Pons (tissue), 1 donor: ENCODE data around the gene C12orf57.
"Not testable (repeated sequence)": the region's sequence is repeated elsewhere in the genome, so short reads cannot be mapped to it uniquely, and the experiment has no call there.

ENCODE experiments used
- DNase-seq: peaks from one replicate; pipeline ENCODE4 v3.0.0-alpha.2; 2016; ENCODE audit warnings: low spot score

Gene C12orf57, protein sequence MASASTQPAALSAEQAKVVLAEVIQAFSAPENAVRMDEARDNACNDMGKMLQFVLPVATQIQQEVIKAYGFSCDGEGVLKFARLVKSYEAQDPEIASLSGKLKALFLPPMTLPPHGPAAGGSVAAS

DNA sequence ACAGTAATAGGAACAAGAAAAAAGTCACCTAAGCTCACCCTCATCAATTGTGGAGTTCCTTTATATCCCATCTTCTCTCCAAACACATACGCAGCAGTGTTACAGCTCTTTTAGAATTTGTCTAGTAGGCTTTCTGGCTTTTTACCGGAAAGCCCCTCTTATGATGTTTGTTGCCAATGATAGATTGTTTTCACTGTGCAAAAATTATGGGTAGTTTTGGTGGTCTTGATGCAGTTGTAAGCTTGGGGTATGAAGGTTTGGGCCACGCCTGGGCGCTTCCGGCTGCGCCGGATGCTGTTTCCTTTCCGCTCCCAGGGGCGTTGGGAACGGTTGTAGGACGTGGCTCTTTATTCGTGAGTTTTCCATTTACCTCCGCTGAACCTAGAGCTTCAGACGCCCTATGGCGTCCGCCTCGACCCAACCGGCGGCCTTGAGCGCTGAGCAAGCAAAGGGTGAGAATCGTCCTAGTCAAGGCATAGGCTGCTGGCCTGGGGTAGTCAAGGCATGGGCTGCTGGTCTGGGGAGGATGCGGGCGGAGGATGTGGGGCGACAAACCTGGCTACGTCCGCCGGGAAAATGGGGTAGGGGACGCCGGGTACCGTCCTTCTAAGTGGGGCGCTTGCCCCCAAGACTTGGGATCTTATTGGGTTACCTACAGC is at the start of gene C12orf57, which contains the start of gene RNU7-1:
TSS of gene C12orf57 (plus strand) at position 301 of the 659 bp plus-strand sequence. CDS start at position 401, 100 bp downstream.
TSS of gene RNU7-1 (plus strand) at position 95 of the 659 bp plus-strand sequence.
- DNase-seq, result peak; percentile 98

DNA sequence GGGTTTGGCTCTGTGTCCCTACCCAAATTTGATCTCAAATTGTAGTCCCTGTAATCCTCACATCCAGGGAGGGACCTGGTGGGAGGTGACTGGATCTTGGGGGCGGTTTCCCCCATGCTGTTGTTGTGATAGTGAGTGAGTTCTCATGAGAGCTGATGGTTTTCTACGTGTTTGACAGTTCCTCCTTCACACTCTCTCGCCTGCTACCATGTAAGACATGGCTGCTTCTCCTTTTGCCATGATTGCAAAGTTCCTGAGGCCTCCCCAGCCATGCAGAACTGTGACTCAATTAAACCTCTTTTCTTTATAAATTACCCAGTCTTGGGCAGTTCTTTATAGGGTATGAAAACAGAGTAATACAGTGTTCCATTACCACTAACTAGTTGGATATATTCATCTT is 49.5 kb upstream of the C12orf57 start:
- DNase-seq, result no peak

DNA sequence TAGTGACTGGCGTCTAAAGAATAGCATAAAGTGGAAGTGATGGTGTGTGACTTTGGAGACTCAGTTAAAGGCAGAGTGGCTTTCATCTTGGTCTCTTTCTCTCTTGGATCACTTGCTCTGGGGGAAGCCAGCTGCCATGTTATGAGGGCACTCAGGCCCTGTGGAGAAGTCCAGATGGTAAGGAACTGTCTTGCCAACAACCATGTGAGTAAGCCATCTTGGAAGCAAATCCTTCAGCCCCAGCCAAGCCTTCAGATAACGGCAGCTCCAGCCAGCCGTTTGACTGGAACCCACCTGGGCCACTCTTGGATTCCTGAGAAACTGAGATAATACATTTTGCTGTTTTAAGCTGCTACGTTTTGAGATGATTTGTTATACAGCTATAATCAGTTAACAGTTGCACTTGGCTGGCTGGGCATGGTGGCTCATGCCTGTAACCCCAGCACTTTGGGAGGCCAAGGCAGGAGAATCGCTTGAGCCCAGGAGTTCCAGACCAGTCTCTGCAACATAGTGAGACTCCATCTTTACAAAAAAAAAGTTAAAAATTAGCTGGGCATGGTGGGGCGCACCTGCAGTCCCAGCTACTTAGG is 46.9 kb upstream of the C12orf57 start:
- DNase-seq, result no peak

DNA sequence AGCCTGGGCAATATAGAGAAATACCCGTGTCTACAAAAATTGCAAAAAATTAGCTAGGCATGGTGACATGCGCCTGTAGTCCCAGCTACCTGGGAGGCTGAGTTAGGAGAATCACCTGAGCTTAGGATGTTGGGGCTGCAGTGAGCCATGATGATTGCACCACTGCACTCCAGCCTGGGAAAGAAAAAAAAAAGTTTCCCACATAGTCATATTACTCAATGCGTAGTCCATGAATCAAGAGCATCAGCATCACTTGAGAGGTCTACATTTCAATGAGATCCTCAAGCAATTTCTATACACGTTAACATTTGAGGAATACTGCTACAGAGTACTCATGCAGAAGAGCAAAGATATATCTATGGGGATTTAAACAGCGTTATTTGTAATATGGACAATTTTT is 44.4 kb upstream of the C12orf57 start:
- no peak for DNase-seq

DNA sequence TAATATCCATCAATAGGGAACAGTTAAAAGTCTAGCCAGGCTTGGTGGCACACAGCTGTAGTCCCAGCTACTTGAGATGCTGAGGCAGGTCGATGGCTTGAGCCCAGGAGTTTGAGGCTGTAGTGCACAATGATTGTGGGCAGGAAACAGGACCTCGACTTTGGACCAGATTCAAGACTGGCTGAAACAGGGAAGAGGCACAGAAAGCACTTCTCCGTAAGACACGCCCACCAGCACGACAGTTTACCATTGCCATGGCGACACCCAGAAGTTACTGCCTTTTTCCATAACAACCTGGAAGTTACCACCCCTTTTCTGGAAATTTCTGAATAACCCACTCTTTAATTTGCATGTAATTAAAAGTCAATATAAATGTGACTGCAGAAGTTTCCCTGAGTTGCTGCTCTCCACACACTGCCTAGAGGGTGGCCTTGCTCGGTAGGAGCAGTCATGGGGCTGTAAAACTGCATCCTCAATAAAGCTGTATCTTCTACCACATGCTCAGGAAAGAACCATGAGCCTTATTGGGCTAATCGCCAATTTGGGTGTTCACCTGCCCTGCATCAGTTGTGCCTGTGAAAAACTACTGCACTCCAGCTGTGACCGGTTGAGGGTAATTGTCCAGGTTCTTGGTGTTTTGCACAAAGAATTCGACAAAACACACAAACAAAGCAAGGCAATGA is 43.8 kb upstream of the C12orf57 start:
- DNase-seq, result peak; percentile 83

DNA sequence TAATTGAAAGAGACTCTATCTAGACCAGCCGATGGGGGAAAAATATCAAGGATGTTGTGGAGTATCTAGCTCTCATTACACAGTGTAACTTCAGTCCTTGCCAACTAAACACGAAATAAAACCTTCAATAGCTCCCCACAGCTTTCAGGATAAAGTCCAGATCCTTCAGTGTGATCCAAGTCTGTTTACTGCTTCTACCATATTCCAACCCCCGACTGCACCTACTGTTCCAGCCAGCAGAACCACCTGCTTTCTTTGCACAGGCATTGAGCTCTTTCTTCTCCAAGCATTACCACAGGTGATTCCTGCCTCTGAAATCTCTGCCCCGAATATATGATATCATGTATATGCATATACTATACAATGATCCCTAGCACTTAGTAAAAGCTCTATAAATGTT is 41.4 kb upstream of the C12orf57 start:
- no peak for DNase-seq

DNA sequence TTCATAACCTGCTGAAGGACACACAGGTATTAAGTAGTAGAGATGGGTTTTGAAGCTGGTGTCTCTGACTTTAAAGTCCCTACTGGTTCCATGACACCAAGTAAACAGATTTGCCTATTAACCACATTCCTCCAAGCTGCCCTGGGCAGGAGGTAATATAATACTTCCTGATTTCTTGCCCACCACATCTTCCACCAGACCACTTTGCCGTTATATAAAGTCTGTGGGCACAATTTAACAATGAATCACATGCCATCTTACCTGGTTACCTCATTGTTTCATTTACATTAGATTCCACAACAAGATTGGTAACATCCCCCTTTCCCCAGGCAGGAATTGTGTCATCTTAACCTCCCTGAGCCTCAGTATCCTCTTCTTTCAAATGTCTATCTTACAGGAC is 40.1 kb upstream of the C12orf57 start:
- DNase-seq, result no peak

DNA sequence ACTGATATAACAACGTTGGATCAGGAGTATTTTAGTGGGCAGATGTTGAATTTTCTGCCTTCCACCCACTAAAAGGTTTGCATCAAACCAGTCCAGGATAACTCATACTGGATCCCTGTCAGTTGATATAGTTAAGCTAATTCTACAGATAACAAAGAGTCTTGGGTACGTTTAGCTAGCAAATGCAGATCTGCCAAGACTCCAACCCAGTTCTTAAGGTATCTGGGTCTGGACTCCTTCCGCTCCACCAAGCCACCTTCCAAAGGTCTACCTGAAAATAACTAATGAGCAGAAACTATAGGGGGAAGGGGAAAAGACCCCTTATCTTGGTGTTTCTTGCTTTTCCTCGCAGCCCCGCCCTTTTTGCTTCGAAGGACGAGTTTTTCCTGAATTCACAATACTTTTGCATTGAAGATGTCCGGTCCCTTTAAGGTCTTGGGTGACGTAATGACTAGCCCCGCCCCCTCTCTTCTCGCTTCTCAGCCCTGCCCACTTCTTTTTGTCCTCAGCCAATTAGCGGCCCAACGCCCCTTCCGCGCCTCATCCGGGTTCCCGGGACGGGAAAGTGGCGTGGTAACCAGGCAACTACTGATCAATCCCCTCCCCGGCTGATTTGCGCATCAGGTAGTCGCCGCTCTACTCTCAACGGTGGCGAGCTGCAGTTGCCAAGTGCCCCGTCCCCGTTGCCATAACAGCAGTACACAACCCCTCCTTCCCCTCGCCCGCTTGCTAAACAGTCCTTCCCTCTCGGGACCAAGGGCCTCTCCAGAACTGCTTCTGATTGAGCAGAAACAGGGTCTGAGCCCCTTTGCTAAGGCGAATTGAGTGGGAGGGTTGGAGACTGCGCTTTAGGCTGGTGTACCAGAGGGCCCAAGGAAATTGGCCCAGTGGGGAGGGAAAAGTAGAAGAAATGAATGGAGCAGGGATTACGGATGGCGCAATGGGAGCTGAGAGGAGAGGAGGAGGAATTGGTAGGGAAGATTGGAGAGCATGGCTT is 39.2 kb upstream of the C12orf57 start, which contains the start of gene LRRC23:
TSS of gene LRRC23 (plus strand) at position 543 of the 997 bp plus-strand sequence. CDS start 812 bp downstream, outside the sequence.
- peak; percentile 96 for DNase-seq

DNA sequence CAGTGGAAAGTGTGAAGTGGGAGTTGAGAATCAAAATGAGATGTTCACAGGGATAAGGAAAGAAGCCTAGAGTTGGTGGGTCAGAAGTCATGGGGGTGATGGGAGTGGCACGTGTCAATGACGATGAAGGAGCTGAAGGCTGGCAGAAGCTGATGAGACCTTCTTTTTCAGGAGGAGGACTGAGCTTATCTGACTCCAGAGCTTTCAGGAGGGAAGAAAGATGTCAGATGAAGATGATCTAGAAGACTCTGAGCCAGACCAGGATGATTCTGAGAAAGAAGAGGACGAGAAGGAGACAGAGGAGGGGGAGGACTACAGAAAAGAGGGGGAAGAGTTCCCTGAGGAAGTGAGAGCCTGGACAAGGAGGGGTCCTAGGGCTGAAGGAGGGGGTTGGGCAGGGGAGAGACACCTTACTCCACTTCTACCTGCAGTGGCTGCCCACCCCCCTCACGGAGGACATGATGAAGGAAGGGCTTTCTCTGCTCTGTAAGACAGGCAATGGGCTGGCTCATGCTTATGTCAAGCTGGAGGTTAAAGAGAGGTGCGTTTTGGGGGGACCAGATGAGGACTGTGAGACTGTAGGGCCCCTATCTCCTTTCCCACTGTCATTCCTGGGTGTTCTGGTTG is 38.3 kb upstream of the C12orf57 start:
- no peak for DNase-seq

DNA sequence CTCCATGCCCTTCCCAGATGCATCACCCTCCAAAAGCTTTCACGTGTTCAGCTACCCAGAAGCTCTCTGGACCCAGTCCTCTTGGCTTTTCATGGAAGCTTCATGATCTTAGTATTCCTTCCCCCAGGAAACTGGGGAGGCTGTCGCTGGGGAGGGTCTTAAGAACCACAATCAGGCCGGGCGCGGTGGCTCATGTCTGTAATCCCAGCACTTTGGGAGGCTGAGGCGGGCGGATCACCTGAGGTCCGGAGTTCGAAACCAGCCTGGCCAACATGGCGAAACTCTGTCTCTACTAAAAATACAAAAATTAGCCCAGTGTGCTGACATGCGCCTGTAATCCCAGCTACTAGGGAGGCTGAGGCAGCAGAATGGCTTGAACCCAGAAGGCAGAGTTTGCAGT is 35.7 kb upstream of the C12orf57 start:
- not testable (repeated sequence) for DNase-seq

DNA sequence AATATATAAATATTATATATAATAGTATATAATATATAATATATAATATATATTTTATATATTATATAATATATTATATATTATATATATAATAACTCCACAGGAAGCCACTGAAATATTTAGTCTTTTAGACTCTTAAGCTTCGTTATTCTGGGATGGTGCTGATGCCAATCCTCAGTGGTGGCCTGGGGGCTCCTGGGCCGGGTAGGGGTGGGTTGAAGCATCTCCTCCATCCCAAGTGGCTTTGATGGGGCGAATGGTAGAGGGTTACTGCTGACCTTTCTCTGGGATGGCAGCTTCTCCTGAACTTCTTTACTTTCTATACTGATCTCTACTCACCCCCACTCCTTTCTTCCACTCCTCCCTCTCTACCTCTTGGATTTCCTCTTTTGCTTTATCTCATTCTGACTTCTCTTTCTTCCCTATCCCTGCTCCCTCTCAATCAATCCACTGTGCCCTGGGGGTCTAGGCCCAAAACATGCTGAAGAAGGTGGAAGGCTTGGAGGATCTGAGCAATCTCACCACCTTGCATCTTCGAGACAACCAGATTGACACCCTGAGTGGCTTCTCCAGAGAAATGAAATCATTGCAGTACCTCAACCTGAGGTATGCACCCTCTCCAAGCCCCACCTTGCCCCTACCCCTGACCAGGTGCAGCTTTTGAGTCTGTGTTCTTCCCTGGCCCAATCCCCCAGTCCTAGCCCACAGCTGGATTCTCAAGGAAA is 34.2 kb upstream of the C12orf57 start:
- DNase-seq, result no peak

DNA sequence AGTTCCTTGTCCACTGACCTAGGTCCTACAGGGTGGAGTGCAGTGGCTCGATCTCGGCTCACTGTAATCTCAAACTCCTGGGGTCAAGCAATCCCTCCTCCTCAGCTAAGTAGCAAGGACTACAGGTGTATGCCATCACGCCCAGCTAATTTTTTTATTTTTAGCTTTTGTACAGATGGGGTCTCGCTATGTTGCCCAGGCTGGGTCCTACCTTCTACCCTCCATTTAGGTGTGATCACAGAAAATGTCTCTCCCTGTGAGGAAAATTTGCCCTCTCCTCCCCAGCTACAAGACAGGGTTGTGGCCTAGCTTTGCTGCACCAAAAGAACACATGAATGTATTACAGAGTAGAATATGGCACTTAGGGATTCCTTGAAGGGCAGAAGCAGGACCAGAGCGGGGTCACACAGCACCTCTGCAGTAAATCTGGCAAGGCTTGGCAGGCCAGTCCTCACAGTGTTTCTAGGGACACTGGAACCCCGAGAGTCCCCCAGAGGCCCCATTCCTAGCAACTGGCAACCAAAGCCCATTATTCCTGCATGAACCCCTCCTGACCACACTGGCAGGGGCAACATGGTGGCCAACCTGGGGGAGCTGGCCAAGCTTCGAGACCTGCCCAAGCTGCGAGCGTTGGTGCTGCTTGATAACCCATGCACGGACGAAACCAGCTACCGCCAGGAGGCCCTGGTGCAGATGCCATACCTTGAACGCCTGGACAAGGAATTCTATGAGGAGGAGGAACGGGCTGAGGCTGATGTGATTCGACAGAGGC is 31.5 kb upstream of the C12orf57 start:
- DNase-seq, result no peak

DNA sequence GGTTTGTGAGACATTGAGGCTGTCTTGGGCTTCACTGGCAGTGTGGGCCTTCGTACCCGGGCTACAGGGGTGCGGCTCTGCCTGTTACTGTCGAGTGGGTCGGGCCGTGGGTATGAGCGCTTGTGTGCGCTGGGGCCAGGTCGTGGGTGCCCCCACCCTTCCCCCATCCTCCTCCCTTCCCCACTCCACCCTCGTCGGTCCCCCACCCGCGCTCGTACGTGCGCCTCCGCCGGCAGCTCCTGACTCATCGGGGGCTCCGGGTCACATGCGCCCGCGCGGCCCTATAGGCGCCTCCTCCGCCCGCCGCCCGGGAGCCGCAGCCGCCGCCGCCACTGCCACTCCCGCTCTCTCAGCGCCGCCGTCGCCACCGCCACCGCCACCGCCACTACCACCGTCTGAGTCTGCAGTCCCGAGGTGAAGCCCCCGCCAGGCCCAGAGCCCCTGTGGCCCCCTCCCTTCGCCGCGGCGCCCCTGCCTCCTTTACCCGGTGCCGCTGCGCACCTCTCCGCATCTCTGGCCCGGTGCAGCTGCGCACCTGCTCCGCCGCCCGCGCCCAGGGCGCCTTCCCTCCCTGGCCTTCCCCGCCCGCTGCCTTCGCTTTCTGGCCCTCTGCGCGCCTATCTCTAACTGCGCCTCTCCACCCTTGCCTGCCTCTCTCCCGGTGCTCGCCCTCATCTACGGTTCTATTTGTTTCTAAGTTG is 29.4 kb upstream of the C12orf57 start, which contains the start of gene ENO2:
TSS of gene ENO2 (plus strand) at position 335 of the 701 bp plus-strand sequence. CDS start 1,253 bp downstream, outside the sequence.
- DNase-seq, result no peak

DNA sequence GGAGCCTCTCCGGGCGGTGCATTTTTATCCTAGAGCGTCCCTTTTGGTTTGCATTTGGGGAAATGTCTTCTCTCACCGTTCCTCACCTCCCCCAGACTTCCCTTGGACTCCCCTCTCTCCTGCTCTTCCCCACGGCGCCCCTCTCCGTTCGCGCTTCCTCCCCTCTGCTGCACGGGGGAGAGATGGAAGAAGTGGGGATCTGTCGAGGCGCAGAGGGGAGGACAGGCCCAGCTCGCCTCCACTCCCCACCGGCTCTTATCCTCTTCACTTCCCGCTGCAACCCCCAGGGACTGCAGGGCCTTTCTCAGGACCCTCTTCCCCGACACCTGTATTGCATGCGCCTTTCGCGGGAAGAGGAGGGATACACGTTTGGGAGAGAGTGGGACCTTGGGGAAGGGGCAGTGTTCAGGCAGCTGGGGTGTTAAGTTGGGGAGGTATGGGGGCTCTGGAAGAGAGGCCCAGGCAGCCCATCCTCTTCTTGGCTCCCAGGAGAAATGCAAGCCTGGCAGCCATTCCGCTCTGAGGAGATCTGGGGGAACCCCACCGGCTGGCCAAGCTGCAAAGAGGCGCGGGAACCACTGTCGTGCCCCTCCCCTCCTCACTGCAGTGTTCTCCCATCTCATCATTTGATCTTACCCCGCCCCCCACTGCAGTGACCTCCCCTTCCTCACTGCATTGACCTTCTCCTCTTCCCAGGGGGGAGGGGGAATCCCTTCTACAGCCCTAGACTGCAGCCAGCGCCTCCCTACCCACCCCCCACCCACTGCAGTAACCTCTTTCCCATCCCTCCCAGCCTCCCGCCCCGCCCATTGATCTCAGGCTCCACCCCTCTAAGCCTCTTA is 28.7 kb upstream of the C12orf57 start:
- DNase-seq, result no peak

DNA sequence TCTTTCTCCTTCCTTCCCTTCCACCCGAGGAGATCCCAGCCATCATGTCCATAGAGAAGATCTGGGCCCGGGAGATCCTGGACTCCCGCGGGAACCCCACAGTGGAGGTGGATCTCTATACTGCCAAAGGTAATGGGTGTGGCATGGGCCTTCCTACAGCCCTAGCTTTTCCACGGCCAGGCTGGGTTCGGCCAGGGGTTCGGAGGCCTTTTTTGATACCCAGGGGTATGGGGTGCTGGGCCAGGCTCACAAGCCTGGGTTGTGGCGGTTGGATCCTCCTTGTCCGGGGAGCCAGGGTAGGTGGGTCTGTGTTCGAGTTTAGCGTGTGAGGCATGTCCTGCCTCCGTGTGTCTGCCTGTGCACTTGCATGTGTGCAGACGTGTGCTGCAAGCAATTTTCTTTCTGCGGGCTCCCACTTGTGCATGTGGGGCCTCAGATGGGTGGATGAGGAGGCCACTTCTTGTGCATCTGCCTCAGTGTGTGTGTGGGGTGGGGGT is 28.0 kb upstream of the C12orf57 start:
- no peak for DNase-seq

DNA sequence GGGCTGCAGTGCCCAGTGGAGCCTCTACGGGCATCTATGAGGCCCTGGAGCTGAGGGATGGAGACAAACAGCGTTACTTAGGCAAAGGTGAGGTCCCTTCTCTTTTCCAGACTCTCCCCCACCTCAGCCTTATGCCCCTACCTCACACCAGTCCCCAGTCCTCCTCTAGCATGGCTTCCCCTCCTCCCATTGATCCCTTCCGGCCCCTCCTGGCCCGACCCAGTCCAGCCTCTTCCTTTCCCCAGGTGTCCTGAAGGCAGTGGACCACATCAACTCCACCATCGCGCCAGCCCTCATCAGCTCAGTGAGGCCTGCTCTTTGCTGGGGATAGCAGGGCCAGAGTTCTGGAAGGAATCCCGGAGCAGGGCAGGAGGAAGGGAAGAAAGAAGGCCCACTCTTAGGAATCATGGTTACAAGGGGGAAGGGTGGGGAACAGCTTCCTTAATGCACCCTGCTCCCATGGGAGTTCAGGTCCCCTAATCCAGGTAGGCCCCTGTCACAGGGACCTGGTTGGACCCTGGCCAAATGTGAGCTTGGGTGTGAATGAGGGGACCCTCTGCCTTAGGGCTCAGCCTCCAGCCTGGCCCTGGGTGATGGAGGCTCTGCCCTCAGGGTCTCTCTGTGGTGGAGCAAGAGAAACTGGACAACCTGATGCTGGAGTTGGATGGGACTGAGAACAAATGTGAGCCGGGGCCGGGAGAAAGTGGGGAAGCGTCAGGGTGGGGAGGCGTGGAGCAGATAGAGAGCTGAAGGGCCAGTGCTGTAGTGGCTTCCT is 27.2 kb upstream of the C12orf57 start:
- no peak for DNase-seq
